Measurements from ENCODE around the gene DMRT2.

DNA sequence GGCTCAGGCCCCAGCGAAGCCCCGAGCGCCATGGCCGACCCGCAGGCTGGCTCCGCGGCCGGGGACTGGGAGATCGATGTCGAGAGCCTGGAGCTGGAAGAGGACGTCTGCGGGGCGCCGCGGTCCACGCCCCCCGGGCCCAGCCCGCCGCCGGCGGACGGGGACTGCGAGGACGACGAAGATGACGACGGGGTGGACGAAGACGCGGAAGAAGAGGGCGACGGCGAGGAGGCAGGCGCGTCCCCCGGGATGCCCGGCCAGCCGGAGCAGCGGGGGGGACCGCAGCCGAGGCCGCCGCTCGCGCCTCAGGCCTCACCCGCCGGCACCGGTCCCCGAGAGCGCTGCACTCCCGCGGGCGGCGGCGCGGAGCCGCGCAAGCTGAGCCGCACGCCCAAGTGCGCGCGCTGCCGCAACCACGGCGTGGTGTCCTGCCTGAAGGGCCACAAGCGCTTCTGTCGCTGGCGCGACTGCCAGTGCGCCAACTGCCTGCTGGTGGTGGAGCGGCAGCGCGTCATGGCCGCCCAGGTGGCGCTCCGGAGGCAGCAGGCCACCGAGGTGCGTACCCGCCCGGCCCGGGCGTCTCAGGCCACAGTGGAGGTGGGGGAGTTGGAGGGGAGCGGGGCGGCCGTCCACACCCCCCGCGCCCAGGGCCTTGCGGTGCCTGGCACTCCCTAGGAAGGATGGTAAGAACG lies 1.6 kb downstream of the DMRT2 start:
- TF ChIP-seq HDGF (IDR thresholded peaks at IDR 0.05; ENCODE audit: borderline replicate concordance) (no peak), ZNF384 (IDR thresholded peaks at IDR 0.05) (no peak)

All from HEK293T (cell line).